HUES64 (cell line): ENCODE measurements around the gene TNFSF11.
A peak's percentile ranks its signal among the peaks of the same experiment; 100 is the strongest.

Experiments
- H3K27ac ChIP-seq: 2 replicates; pipeline ENCODE4 v1.7.0; 2013; ENCODE audit warnings: low read depth, low read length, inconsistent platforms
- H3K27me3 ChIP-seq: 2 replicates; pipeline ENCODE4 v1.6.1; 2013; ENCODE audit warnings: mild to moderate bottlenecking, low read length; ENCODE audit not compliant: insufficient read depth
- H3K36me3 ChIP-seq: 2 replicates; pipeline ENCODE4 v1.6.1; 2013; ENCODE audit warnings: mild to moderate bottlenecking, low read length; ENCODE audit not compliant: insufficient read depth
- H3K4me1 ChIP-seq: 2 replicates; pipeline ENCODE4 v1.6.1; 2013; ENCODE audit warnings: mild to moderate bottlenecking, low read length, moderate library complexity; ENCODE audit not compliant: insufficient read depth
- H3K4me3 ChIP-seq: 2 replicates; pipeline ENCODE4 v1.5.1; 2013; ENCODE audit warnings: mild to moderate bottlenecking, low read length, moderate library complexity
- H3K9ac ChIP-seq: 2 replicates; pipeline ENCODE4 v1.6.1; 2013; ENCODE audit warnings: mild to moderate bottlenecking, low read depth, low read length
- H3K9me3 ChIP-seq: 2 replicates; pipeline ENCODE4 v1.6.1; 2013; ENCODE audit warnings: low read depth, low read length; ENCODE audit not compliant: insufficient read depth
- WGBS: fragments of 150-250, 120-280 bp; methylation state at CpG from one replicate; pipeline ENCODE4 v1.1.7; 2013; ENCODE audit warnings: missing lambda C conversion rate; 5-methylcytosine and 5-hydroxymethylcytosine counted together

Gene TNFSF11

DNA sequence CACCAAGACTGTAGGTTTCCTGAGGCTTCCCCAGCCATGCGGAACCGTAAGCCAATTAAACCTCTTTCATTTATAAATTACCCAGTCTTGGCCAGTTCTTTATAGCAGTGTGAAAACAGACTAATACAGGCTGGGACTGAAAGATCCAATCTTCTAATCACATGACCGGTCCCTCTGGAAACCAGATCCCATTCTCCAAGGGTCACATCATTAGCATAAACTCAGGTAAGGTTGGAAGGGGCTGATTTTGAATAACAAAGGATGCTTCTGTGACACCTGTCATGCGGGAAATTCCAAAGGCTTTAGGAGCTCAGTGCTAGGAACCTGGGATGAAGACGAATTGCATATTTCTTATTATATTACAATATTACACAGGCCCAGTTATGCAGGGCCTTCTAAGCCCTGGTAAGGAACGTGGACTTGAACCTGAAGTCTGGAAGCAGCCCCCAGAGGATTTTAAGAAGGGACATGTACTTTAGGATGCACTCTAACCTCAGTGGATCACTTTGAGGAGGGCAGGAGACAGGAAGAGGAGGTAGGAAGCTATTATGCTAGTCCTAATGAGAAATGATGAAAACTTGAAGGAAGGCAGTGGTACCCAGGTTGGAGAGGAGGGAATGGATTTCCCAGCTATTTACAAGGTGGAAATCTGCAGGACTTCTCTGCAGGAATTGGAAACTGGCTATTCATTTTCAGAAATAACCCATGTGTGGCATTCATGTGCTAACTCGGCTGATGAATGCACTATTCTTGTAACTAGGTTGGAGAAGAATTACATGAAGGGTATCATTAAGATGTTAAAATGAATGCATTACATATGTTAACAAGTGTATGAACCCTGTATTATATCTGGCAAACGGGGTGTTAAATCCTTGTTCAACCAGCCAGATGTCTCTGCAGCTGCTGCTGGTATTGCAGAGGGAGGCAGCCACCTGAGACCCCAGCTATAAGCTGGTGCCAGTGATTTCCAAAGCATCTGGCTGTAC, 19.3 kb downstream of the TNFSF11 start:
- Histone ChIP-seq H3K9ac (no peak overlapping the region), H3K9me3 (no peaks in the 10 kb centered on the region), H3K4me1 (peaks cover 37% of the 10 kb centered on the region), H3K27me3 (no peaks in the 10 kb centered on the region), H3K36me3 (no peaks in the 10 kb centered on the region), H3K27ac (peak overlapping the region; percentile 85; the same call in 1 of the 2 replicates), H3K4me3 (no peak overlapping the region)
- 31% methylated on average over 6 of the region's 8 CpGs for WGBS

DNA sequence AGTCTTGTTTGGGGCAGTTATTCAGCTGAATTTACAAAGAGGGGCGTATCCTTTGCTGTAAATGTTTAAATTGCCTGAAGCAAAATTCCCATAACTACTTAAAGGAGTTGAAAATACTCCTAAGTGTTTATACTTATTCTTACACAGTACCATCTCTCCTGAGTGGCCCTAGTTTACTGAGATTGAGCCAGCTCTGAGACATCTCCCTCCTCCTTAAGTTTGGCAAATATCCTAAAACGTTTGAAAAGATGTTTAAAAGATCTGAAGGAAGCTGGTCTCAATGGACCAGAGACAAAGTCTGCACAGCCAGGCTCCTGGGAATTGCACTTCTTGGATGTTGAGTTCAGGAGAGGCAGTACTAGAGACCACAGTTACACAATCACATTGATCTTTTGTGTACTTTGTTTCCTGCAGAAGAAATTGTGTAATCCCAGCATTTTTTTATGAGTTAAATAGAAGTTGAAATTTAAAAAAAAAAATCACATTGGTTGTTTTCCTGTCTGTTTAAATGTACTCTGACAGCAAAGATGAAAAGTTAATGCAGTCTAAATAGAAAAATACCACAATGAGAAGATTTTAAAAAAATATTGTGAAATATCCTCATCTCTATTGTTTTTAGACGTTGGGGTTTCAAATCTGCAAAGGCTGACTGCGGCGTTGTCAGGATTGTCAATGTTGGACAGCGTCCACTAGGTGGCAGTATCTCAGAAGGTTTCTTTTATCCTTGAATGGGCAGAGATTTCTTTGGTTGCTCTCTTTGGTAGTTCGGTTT, 20.7 kb downstream of the TNFSF11 start:
- WGBS = 7% methylated on average over 5 of the region's 7 CpGs

DNA sequence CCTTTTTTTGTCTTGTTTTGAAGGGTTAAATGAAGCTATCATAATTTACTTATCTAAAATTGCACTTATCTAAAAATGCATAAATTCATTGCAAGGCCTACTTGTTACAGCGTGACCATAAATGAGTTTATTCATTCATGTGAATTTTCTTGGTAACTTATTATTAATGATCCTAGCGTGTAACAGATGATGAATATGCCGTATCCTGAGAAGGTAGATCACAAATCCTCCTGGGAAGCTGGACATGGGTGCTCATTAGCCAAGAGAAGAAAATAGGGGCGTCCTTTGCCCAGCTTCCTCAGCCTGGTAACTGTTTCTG, 21.3 kb downstream of the TNFSF11 start:
- no peaks in the 10 kb centered on the region for H3K36me3 ChIP-seq
- H3K4me3 ChIP-seq = no peak overlapping the region
- no peak overlapping the region for H3K27ac ChIP-seq
- H3K4me1 ChIP-seq = peaks cover 37% of the 10 kb centered on the region
- no peak overlapping the region; the same call in 1 of the 2 replicates for H3K9ac ChIP-seq
- WGBS = 70% methylated on average over 3 of the region's 4 CpGs
- H3K9me3 ChIP-seq = no peaks in the 10 kb centered on the region
- no peaks in the 10 kb centered on the region for H3K27me3 ChIP-seq

More for the DNA sequence above, 20.7 kb downstream of the TNFSF11 start:
- Histone ChIP-seq H3K4me1 (peaks cover 37% of the 10 kb centered on the region), H3K9me3 (no peaks in the 10 kb centered on the region), H3K36me3 (no peaks in the 10 kb centered on the region), H3K4me3 (no peak overlapping the region), H3K27ac (peak overlapping the region; percentile 84), H3K9ac (no peak overlapping the region), H3K27me3 (no peaks in the 10 kb centered on the region)

DNA sequence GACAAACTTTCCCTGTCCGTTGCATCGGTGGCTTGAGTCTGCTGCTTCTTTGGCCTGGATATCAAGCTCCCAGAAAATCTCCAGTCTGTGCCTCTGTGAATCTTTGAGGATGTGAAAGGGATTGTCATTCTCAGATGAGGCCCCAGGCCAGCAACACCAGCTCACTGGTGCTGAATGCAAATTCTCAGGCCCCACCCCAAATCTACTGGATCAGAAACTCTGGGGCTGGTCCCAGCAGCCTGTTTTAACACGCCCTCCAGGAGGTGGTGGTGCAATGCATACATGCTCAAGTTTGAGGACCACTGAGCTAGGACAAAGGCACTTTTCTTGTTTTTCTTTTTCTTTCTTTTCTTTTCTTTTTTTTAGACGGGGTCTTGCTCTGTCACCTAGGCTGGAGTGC, 23.6 kb downstream of the TNFSF11 start:
- Histone ChIP-seq H3K9ac (no peak overlapping the region), H3K4me3 (no peak overlapping the region), H3K4me1 (peaks cover 31% of the 10 kb centered on the region), H3K36me3 (peaks cover 15% of the 10 kb centered on the region; the same call in 1 of the 2 replicates), H3K27me3 (no peaks in the 10 kb centered on the region), H3K9me3 (no peaks in the 10 kb centered on the region), H3K27ac (no peak overlapping the region)
- WGBS = 79% methylated on average over 4 of the region's 4 CpGs

DNA sequence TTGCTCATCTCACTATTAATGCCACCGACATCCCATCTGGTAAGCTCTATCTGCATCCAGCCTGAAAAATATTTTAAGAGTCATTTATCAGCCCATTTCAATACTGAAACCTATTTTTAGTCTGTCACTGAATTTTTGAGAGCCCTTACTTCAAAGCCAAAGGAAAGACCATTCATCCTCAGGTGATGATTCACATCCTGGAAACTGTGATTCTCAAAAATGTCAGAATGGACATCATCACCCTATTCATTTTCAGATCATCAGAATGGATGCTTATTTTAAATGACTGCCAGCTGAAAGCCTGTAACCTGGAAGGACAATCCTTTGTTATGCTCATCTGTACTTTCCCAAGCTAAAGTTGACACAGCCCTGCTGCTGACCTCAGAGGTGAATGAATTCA, 27.0 kb downstream of the TNFSF11 start:
- 82% methylated on average over 1 of the region's 1 CpG for WGBS
- H3K9ac ChIP-seq = no peak overlapping the region
- H3K27ac ChIP-seq = no peak overlapping the region
- peaks cover 7% of the 10 kb centered on the region; the same call in 1 of the 2 replicates for H3K4me1 ChIP-seq
- H3K36me3 ChIP-seq = peaks cover 15% of the 10 kb centered on the region; the same call in 1 of the 2 replicates
- no peaks in the 10 kb centered on the region for H3K9me3 ChIP-seq
- H3K27me3 ChIP-seq = no peaks in the 10 kb centered on the region
- no peak overlapping the region for H3K4me3 ChIP-seq

DNA sequence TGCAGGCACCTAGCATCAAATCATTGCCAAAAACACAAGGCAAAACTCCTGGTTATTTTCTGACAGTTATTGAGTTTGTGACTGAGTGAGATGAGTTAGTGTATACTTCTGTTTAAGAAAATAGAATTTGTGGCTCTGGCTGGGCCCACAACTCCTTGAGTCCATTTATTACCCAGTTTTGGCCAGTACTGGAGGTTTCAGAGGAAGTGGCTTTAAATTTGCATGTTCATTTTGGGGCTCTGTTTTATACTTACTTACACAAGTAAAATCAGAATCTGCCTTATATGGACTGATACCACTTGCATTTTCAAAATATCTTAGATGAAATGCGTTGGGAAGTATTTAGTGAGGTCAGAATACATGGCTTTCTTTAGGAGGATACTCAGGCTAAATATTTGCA, 29.0 kb downstream of the TNFSF11 start:
- Histone ChIP-seq H3K27ac (no peak overlapping the region), H3K4me3 (no peak overlapping the region), H3K9me3 (no peaks in the 10 kb centered on the region), H3K9ac (no peak overlapping the region), H3K36me3 (peaks cover 15% of the 10 kb centered on the region; the same call in 1 of the 2 replicates), H3K4me1 (no peaks in the 10 kb centered on the region; the same call in 1 of the 2 replicates), H3K27me3 (no peaks in the 10 kb centered on the region)
- WGBS = 88% methylated on average over 1 of the region's 1 CpG

DNA sequence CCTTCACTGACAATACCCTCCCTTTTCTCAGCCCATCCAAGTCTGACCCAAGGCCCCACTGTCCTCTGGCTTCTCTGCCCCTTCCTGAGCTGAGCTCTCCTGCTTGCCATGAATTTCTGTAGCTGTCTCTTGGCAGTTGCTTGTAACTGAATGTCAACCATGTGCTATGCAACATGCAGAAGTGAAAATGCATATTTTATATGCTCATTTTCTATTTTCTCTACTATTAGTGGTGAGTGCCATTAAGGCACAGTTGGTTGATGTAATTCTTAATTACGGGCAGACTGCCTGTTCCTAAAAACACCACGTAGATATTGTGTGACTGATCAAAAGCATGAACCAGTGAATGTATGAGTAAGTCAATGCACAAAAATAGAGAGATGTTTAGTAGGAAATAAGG, 29.6 kb downstream of the TNFSF11 start:
- Histone ChIP-seq H3K9ac (no peak overlapping the region), H3K36me3 (peaks cover 15% of the 10 kb centered on the region; the same call in 1 of the 2 replicates), H3K27me3 (no peaks in the 10 kb centered on the region), H3K4me3 (no peak overlapping the region), H3K4me1 (no peaks in the 10 kb centered on the region; the same call in 1 of the 2 replicates), H3K9me3 (no peaks in the 10 kb centered on the region), H3K27ac (no peak overlapping the region)
- 98% methylated on average over 2 of the region's 2 CpGs for WGBS

DNA sequence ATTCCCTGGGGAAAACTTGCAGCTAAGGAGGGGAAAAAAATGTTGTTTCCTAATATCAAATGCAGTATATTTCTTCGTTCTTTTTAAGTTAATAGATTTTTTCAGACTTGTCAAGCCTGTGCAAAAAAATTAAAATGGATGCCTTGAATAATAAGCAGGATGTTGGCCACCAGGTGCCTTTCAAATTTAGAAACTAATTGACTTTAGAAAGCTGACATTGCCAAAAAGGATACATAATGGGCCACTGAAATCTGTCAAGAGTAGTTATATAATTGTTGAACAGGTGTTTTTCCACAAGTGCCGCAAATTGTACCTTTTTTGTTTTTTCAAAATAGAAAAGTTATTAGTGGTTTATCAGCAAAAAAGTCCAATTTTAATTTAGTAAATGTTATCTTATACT, 33.6 kb downstream of the TNFSF11 start:
- Histone ChIP-seq H3K4me1 (no peaks in the 10 kb centered on the region), H3K36me3 (no peaks in the 10 kb centered on the region), H3K27ac (no peak overlapping the region), H3K27me3 (no peaks in the 10 kb centered on the region), H3K9me3 (no peaks in the 10 kb centered on the region), H3K9ac (no peak overlapping the region), H3K4me3 (no peak overlapping the region)
- WGBS = 94% methylated on average over 2 of the region's 2 CpGs

DNA sequence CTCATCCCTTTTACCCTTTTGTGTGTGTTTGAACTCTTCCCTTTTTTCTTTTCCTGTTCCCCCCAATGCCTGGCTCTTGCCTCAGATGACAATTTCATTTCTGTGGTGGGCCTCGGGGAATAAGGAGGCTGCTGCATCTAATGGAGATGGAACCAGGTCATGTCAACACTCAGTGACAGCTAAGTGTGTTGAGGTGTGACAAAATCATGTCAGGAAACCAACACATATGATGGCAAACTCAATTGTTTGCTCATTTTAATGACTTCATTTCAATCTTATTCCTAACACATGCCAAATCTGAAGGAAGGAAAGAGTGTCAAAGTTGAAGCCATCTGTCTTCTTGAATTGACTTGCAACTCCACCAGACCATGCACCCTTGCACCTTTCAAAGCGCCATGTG, 36.7 kb downstream of the TNFSF11 start:
- no peak overlapping the region for H3K4me3 ChIP-seq
- WGBS = 66% methylated on average over 2 of the region's 2 CpGs
- H3K4me1 ChIP-seq = no peaks in the 10 kb centered on the region
- H3K9me3 ChIP-seq = no peaks in the 10 kb centered on the region
- H3K27me3 ChIP-seq = no peaks in the 10 kb centered on the region
- no peak overlapping the region for H3K27ac ChIP-seq
- H3K9ac ChIP-seq = no peak overlapping the region
- no peaks in the 10 kb centered on the region for H3K36me3 ChIP-seq

DNA sequence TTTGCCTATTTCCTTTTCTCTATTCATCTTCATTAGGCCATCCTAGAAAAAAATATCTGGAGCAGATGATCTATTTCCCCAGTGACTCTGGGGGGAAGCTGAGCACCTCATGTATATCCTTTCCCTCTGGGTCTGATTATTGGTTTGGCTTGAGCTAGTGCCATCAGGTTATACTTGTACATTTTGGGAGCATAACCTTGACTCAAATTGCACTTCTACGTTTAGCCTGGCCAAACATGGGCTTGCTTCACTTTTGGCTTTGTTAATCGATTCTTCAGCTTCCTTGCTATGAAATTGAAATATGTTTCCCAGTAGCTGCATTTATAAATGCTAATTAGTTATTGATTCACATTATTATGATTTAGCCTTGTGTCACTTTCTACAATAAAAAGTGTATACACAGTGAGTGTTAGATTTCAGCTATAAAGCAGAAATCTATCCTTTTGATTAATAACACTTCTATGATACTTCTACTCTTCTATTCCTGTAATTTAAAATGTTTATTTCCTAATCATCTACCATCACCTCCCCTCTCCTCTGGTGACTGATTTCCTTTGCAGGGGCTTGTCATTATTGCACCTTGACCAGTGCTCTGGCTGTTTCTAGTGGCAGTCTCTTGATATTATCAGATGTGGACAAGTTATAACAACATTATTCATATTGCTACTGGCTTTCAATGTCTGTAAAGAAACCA, 37.3 kb downstream of the TNFSF11 start:
- H3K27ac ChIP-seq = no peak overlapping the region
- H3K4me3 ChIP-seq = no peak overlapping the region
- H3K36me3 ChIP-seq = no peaks in the 10 kb centered on the region
- H3K4me1 ChIP-seq = no peaks in the 10 kb centered on the region
- H3K27me3 ChIP-seq = no peaks in the 10 kb centered on the region
- 88% methylated on average over 2 of the region's 2 CpGs for WGBS
- H3K9ac ChIP-seq = no peak overlapping the region
- H3K9me3 ChIP-seq = no peaks in the 10 kb centered on the region
